HG03469 (cell line): ENCODE data around the gene FCGR2B.
"Not testable (repeated sequence)": the region's sequence is repeated elsewhere in the genome, so short reads cannot be mapped to it uniquely, and the experiment has no call there.

Source experiments
- ATAC-seq: cut with Tn5 transposase; IDR thresholded peaks from one replicate; pipeline ENCODE4 v1.9.1; 2021; ENCODE audit warnings: mild to moderate bottlenecking, moderate library complexity, moderate number of reproducible peaks; ENCODE audit not compliant: unreplicated experiment

Gene FCGR2B

GRCh38 chr1:161644855-161645254 lies 18.1 kb upstream of the FCGR2B start:
- ATAC-seq = not testable (repeated sequence)

- ATAC-seq = not testable (repeated sequence)
These were observed 15.2 kb upstream of the FCGR2B start for GRCh38 chr1:161647507-161648360.

GRCh38 chr1:161653541-161653940 lies 9.4 kb upstream of the FCGR2B start:
- not testable (repeated sequence) for ATAC-seq

- ATAC-seq = not testable (repeated sequence)
These were observed 9.0 kb upstream of the FCGR2B start for GRCh38 chr1:161653971-161654370.

- not testable (repeated sequence) for ATAC-seq
These were observed 4.4 kb upstream of the FCGR2B start for GRCh38 chr1:161658524-161658923.

- not testable (repeated sequence) for ATAC-seq
These were observed 1.2 kb upstream of the FCGR2B start for GRCh38 chr1:161661660-161662311.

GRCh38 chr1:161663569-161663968 lies 626 bp downstream of the FCGR2B start:
- not testable (repeated sequence) for ATAC-seq

- not testable (repeated sequence) for ATAC-seq
These were observed 1.7 kb downstream of the FCGR2B start for GRCh38 chr1:161664689-161665088.

GRCh38 chr1:161671045-161672020 lies 8.4 kb downstream of the FCGR2B start:
- ATAC-seq = not testable (repeated sequence)

GRCh38 chr1:161673437-161673836 lies 10.5 kb downstream of the FCGR2B start:
- ATAC-seq = not testable (repeated sequence)

- not testable (repeated sequence) for ATAC-seq
These were observed 11.5 kb downstream of the FCGR2B start for GRCh38 chr1:161674447-161674846.

GRCh38 chr1:161674908-161675307 lies 12.0 kb downstream of the FCGR2B start:
- not testable (repeated sequence) for ATAC-seq

- ATAC-seq = no peak
These were observed 13.5 kb downstream of the FCGR2B start for GRCh38 chr1:161676441-161676840.

- ATAC-seq = no peak
These were observed 14.2 kb downstream of the FCGR2B start for GRCh38 chr1:161676958-161677689.

GRCh38 chr1:161678500-161678899 lies 15.6 kb downstream of the FCGR2B start:
- ATAC-seq = no peak

GRCh38 chr1:161681879-161682278 lies 18.9 kb downstream of the FCGR2B start:
- ATAC-seq = no peak

GRCh38 chr1:161688946-161689345 lies 26.0 kb downstream of the FCGR2B start:
- no peak for ATAC-seq

GRCh38 chr1:161691846-161692245 lies 28.9 kb downstream of the FCGR2B start:
- ATAC-seq = no peak

GRCh38 chr1:161693020-161693712 lies 30.2 kb downstream of the FCGR2B start:
- not testable (repeated sequence) for ATAC-seq
